ENCODE results near the gene SHLD1.
"Not testable (repeated sequence)": the region's sequence is repeated elsewhere in the genome, so short reads cannot be mapped to it uniquely, and the experiment has no call there.

SHLD1 gene

DNA sequence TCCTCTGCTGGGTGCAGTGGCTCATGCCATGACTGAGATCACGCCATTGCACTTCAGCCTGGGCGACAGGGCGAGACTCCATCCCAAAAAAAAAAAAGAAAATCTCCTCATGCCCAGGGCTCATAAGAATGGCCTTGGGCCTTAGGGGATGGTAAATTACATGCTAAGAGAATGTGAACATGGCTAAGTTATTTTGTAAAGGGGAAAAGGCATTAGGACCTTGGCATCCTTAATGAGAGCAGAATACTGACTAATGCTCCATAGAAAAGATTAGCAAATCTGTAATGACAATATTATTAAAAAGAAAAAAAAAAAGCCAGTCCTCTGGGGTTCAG lies 12.6 kb upstream of the SHLD1 start:
- no peak for DNase-seq

DNA sequence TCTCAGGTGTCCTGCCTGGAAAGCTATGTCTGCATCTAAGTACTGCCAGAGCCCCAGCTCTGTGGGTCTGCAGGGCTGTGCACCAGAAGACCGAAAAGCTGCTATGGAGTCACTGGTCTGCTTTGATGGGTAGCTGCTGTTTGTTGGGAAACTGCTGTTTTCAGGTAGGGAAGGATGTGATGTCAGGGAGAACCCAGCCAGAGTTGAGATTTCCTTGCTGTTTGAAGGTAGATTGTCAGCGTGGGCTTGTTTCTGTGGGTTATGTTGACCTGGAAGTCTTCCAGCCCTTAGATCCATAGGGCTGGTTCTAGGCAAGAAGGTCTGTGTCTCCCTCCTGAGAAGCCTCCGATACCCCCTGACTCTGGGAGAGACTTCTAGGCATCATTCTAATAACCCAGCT lies 12.2 kb upstream of the SHLD1 start:
- no peak for DNase-seq

DNA sequence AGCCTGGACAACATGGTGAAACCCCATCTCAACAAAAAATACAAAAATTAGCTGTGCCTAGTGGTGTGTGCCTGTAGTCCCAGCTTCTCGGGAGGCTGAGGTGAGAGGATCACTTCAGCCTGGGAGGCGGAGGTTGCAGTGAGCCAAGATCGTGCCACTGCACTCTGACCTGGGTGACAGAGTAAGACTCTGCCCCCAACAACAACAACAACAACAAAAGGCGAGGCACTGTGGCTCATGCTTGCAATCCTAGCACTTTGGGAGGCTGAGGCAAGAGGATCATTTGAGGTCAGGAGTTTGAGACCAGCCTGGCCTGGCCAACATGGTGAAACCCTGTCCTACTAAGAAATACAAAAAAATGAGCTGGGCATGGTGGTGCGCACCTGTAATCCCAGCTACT lies 9.6 kb upstream of the SHLD1 start:
- DNase-seq = not testable (repeated sequence)

GRCh38 chr20:5741089-5741488 lies 9.1 kb upstream of the SHLD1 start:
- no peak for DNase-seq

- DNase-seq = no peak
These were observed 8.2 kb upstream of the SHLD1 start for GRCh38 chr20:5742041-5742440.

DNA sequence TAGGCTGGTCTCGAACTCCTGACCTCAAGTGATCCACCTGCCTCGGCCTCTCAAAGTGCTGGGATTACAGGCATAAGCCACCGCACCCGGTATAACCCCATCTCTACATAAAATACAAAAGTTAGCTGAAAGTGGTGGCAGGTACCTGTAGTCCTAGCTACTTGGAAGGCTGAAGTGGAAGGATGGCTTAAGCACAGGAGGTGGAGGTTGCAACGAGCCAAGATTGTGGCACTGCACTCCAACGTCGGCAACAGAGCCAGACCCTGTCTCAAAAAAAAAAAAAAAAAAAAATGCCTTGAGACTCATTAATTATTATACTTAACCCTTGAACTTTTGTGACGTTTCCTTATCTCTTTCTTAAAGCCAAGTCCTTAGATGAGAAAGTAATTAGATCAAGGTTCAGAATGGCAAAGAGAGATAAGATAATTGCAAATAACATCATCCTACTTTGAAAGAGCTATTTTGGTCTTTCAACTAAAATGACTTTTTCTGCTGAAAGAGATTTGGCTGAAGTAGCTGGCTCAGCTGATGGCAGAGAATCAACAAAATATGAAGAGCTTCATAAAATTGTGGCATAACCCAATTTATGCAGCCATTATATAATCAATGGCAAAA lies 4.7 kb upstream of the SHLD1 start:
- no peak for DNase-seq

DNA sequence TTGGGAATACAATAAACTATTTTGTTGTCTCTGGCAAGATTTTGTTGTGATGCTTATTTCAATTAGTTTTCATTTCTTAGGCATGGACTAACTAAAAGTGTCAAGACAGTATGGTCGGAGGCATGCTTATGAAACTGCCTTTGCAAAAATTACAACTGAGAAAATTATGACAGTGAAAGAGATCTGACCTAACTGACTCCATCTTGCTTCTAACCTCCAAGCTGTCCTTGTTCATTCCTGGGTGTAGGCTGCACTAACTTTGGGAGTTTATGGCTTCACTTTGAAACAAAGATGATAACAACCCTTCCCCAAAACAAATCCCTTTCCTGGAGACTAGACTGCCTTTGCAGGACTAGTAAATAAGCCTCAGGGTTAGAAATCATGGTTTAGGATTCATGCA lies 4.1 kb upstream of the SHLD1 start:
- no peak for DNase-seq

DNA sequence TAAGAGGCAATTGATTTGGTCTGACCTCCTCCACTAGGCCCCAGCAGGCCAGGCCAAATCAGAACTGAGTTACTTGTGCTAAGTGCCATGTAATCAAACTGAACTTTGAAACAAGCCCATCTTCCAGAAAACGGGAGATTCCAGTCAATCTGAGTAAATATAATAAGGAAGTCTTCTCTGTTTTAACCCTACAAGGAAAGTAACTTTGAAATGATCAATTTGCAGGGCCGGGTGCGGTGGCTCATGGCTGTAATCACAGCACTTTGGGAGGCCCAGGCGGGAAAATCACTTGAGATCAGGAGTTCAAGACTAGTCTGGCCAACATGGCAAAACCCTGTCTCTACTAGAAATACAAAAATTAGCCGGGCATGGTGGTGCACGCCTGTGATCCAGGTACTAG lies 2.0 kb upstream of the SHLD1 start:
- DNase-seq = no peak

DNA sequence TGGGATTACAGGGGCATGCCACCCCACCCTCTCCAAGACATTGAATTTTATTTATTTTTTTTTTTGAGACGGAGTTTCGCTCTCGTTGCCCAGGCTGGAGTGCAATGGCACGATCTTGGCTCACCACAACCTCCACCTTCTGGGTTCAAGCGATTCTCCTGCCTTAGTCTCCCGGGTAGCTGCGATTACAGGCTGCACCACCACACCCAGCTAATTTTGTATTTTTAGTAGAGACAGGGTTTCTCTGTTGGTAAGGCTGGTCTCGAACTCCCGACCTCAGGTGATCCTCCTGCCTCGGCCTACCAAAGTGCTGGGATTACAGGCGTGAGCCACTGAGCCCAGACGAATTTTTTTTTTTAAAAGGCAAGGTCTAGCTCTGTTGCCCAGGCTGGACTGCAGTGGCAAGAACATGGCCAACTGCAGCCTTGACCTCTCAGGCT lies 669 bp upstream of the SHLD1 start:
- not testable (repeated sequence) for DNase-seq

DNA sequence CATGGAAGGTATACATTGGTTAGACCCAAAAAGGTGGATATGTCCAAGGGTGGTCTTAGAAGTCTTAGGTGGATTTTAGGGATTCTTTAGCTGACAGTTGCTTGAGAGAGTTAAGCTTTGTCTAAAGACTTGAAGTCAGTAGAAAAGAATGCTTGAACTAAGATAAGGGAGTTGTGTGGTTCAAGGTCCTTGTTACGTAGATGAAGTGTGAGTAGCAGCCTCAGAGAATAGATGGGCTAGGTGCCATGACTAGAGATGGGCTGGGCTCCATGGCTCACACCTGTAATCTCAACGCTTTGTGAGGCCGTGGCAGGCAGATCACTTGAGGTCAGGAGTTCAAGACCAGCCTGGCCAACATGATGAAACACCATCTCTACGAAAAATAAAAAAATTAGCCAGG lies 1.7 kb downstream of the SHLD1 start:
- DNase-seq = no peak

GRCh38 chr20:5753814-5754213 lies 3.6 kb downstream of the SHLD1 start:
- DNase-seq = no peak

DNA sequence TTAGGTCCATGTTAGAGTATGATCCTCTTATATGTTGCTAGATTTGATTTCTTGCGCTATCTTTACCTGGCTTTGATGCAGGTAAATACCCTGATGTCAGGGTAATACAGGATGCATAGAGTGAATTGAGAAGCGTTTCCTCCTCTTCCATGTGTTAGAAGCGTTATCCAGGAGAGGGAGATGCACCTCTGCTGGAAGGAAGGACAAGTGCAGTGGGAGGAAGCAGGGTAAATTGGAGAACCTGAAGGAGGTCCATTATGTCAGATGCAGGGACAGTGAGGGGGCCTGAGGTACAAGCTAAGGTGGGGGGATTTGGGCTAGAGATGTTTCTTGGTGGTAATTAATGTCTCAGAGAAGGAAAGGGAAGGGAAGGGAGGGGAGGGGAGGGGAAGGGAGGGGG lies 7.7 kb downstream of the SHLD1 start:
- no peak for DNase-seq

GRCh38 chr20:5766085-5766764 lies 16.0 kb downstream of the SHLD1 start:
- no peak for DNase-seq

- DNase-seq = no peak
These were observed 17.4 kb downstream of the SHLD1 start for GRCh38 chr20:5767493-5768098.

DNA sequence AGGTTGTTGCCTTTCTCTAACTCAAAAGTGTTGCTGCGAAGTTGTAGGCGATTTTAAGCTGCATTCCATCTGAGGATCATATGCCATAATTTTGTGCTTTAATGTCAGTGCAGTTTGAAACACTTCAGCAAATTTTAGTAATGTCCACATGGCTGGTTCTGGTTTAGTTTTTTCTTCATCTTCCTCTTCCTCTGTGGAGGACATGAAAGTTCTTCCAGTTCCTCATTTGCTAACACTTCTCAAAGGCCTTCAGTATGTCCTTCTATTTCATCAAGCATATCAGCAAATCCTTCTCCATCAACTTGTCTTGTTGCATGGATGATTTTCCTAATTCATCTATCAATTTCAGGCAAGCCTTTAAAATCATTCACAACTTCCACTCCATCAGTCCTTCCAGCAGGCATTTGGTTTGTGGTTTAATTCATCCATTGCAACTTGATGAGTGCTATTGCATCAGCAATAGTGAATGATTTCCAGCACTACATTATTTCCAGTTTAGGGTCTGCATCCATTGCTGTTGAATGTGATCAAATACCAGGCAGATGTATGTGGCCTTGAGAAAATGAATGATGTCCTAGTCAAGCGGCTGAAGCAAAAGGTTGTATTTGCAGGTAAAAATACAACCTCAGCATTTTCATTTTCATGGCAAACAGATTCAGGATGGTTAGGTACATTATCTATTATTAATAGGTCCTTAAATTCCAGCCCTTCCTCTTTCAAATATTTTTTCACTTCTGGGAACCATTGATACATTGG lies 20.2 kb downstream of the SHLD1 start:
- DNase-seq = no peak

DNA sequence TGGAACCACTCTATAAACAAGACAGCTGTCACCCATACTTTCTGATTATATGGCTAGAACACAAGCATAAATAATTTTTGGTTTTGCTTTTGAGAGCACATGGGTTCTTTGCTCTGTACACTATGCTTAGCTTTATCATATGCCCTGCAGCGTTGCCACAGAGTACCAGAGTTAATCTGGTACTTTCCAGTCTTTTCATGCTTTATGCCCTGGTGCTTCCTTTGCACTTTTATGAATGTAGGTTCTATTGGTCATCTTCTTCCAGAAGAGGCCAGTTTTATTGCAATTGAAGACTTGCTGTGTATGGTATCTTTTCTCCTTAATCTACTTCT lies 20.8 kb downstream of the SHLD1 start:
- no peak for DNase-seq

DNA sequence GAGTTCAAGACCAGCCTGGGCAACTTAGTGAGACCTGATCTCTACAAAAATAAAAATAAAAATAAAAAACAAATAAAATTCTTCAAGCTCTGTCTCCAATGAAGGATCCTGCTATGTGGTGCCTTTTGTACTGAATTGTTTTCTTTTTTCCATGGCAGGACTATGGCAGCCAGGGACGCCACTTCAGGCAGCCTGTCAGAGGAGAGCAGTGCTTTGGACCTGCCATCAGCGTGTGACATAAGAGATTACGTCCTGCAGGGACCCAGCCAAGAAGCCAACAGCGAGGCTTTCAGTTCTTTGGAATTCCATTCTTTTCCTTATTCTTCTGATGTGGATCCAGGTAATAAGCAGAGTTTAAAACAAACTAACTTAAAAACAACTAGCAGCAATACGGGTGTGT lies 22.5 kb downstream of the SHLD1 start:
- no peak for DNase-seq

DNA sequence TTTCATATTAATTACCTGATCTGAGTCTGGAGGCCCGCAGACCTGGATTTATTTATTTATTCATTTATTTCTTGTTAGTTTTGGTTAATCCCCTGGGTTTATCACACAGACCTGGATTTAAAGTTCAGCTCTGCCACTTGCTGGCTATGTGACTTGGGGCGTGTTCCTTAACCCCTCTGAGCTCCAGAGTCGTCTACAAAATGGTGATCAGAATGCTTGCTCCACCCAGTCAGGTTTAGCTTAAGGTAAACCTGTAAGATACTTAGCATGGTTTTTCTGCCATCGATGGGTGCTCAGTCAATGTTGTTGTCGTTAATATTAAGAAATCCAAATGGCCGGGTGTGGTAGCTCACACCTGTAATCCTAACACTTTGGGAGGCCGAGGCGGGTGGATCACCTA lies 23.4 kb downstream of the SHLD1 start:
- no peak for DNase-seq

DNA sequence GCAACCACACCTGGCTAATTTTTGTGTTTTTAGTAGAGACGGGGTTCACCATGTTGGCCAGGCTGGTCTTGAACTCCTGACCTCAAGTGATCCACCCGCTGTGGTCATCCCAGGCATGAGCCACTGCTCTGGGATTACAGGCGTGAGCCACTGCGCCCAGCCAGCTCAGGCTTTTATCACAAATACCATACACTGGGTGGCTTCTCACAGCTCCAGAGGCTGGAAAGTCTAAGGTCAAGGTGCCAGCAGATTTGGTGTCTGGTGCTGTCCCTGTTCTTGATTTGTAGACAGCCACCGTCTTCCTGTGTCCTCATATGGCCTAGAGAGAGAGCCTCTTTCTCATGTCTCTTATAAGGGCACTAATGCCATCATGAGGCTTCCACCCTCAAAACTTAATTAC lies 25.9 kb downstream of the SHLD1 start:
- no peak for DNase-seq

DNA sequence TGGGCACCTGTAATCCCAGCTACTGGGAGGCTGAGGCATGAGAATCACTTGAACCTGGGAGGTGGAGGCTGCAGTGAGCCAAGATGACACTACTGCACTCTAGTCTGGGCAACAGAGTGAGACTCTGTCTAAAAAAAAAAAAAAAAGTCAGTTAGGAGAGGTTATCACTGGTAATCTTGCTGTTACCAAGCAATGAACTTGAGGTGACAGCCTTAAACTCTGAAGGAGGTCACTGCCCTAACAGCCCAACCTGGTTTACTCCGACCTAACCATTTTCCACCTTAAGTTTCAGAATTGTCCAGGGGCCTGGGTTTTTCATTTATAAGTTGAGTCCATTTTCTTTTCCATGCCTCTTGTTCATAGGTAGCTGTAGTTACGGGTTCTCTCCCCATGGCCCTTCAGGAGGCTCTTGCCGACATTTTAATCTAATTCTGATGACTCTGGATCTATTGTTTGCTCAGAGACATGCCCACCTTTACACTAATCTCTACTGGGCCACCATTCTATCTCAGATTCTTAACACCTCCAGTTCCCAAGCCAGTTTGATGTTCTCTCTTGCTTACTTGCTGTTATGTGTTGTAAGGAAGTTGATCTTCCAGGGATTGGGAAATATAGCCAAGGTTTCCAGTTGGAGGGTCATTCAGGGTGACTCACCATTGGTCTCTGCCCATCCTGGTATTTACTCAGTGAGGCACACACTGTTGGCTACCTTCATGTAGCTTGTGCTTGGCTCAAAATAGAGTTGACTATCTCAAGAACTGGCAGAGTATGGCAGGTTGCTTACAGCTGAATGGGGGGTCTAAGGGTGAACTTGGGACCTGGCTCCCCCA lies 29.1 kb downstream of the SHLD1 start:
- no peak for DNase-seq

DNA sequence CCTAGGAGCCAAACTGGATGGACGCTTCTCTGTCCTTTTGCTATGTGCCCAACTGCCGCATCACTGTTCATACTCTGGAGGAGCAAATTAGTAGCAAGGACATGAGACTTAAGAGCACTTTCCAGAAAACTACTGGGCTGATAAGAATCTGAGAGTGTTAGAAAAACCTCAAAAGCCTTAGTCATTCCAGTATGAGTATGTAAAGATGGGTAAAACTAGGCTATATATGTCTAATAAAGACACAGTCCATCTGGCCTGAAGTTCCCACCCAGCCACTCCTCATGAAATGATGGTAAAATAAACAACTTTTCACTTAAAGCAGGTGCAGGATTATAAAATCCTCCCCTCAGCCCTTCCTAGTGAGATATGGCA lies 30.6 kb downstream of the SHLD1 start:
- no peak for DNase-seq

DNA sequence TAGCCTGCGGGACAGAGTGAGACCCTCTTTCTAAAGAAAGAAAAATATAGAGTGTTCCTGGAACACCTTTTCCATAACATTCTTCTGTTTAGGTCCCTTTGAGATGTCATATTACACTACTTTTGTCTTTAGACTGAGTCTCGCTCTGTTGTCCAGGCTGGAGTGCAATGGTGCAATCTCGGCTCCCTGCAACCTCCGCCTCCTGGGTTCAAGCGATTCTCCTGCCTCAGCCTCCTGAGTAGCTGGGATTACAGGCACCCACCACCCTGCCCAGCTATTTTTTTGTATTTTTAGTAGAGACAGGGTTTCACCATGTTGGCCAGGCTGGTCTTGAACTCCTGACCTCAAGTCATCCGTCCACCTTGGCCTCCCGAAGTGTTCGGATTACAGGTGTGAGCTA lies 31.2 kb downstream of the SHLD1 start:
- not testable (repeated sequence) for DNase-seq

Measured in NCI-H1092 (cell line).